ENCODE data around the gene ASGR2.
"Not testable (repeated sequence)": the region's sequence is repeated elsewhere in the genome, so short reads cannot be mapped to it uniquely, and the experiment has no call there.

Gene ASGR2, protein sequence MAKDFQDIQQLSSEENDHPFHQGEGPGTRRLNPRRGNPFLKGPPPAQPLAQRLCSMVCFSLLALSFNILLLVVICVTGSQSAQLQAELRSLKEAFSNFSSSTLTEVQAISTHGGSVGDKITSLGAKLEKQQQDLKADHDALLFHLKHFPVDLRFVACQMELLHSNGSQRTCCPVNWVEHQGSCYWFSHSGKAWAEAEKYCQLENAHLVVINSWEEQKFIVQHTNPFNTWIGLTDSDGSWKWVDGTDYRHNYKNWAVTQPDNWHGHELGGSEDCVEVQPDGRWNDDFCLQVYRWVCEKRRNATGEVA

DNA sequence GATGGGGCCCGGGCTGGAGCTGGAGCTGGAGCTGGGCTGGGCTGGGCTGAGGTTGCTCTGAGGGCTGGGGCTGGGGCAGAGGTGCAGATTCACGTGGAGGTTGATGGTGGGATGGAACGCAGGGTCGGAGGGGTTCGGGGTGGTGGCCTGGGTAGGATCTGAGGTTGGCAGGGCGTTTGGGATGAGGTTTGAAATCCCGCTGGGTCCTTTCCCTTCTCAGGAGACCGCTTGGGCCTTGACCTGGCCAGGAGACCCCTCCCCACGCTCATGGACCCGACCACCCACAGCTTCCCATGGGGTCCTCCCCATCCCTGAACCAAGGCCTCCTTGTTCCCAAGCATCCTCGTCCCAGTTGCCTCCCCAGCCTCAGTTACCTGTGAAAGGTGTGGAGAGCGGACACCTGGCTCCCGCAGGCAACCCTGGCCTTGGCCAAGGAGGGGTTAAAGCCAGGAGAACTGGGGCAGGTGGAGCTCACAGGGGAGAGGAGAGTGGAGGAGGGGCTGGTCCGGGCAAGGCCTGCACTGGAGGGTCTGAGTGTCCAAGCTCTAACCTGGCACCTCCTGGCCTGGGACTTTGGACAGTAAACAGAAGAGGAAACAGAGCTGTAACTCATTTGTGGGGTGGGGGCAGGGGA lies at the start of gene ASGR2:
Gene ASGR2 (minus strand): TSS at position 582 of the 634 bp plus-strand sequence. CDS start 582 bp downstream, outside the sequence.
- DNase-seq, result no peak

DNA sequence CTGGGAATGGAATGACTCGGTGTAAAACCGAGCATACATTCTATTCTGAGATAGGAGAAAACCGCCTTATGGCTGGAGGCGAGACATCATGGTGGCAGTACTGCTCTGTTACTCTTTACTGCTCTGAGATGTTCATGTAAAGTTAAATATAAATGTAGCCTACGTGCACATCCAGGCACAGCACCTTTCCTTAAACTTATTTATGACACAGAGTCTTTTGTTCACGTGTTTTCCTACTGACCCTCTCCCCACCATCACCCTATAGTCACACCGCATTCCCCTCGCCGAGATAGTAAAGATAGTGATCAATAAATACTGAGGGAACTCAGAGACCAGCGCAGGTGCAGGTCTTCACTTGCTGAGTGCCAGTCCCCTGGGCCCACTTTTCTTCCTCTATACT lies 44.9 kb upstream of the ASGR2 start:
- not testable (repeated sequence) for DNase-seq

DNA sequence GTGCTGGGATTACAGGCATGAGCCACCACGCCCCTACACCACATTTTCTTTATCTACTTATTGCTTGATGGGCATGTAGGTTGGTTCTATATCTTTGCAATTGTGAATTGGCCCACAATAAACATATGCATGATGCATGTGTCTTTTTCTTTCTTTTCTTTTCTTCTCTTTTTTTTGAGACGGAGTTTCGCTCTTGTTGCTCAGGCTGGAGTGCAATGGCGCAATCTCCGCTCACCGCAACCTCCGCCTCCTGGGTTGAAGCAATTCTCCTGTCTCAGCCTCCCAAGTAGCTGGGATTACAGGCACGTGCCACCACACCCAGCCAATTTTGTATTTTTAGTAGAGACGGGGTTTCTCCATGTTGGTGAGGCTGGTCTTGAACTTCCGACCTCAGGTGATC lies 43.8 kb upstream of the ASGR2 start:
- DNase-seq, result peak; percentile 87

DNA sequence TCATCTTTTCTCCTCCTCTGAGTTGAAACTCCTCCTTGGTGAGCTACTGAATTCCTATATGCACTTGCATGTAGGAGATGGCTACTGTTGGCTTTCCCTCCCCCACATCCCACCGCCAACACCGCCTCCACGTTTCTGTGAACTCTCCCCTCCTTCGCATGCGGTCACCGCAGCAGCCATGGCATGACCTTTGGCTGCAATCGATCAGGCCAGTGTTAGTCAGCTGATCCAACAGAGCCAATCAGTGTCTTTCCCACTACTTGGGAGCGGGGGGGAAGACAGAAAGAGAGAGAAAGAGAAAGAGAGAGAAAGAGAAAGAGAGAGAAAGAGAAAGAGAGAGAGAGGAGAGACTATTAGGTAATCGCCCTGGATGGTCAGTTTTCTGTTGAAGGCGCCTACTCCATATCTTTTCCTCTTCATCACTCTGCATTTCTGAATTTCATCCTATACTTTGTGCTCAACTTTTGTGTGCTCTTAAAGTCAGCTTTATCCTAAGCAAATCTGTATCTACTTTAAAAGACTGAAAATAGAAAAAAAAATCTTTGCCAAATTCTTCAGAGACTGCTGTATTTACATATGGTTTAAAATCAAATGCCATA lies 41.8 kb upstream of the ASGR2 start:
- DNase-seq, result peak; percentile 26

DNA sequence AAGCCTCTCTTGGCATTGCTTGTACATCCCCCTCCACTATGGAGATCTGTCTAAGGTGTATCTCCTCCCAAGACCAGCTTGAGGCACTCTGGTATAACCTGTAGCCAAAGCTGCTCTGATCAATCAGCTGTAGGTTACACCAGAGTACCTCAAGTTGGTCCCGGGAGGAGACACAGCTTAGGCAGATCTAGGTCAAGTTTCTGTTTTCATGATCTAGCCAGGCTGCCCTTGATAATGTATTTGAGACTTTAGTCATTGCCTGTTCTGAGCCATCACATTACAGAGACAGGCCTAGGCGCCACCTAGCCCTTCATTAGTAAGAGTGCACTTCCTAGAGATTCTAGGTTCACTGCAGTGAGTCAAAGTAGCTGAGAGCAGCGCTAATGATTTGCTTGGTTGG lies 33.1 kb upstream of the ASGR2 start:
- DNase-seq, result no peak

DNA sequence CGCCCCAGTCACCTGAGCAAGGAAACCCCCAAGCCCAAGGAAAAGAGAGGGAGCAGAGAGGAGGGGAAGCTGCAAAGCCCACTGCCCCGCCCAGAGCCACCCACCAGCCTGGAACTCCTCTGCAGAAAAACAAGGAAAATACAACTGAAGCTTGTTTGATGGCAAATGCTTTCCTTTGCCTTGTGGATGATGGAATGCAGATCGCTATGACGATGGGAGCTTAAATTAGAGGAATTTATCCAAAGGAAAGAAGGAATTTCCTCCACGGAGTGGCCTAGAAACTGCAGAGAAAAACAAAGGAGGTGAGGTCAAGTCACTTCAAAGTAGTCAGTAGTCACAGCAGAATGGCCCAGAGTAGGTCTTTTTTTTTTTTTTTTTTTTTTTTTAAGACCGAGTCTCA lies 31.5 kb upstream of the ASGR2 start:
- no peak for DNase-seq

DNA sequence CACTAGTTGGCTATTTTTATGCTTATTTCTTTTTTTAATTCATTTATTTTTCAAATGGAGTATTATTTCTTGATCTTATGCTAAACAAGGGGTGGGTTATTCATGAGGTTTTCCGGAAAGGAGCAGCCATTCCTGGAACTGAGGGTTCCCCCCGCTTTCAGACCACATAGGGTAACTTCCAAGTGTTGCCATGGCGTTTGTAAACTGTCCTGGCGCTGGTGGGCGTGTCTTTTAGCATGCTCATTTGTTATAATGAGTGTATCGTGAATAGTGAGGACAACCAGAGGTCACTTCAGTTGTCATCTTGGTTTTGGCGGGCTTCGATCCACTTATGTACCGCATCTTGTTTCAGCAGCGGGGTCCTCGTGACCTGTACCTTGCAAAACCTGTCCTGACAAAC lies 29.6 kb upstream of the ASGR2 start:
- peak; percentile 21 for DNase-seq

DNA sequence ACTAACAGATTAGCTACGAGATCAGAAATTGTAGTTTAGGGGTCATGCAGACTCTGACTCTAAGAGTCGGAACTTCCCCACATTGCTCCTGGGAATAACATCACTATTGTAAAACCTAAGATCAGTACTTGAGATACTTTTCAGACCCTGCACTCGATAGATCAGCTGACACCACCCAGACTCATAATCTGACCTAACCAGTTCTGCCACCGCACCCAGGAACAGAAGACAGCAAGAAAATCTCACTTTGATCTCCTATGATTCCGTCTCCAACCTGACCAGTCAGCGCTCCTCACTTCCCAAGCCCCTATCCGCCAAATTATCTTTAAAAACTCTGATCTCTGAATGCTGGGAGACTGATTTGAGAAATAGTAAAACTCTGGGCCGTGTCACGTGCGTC lies 27.2 kb upstream of the ASGR2 start:
- no peak for DNase-seq

DNA sequence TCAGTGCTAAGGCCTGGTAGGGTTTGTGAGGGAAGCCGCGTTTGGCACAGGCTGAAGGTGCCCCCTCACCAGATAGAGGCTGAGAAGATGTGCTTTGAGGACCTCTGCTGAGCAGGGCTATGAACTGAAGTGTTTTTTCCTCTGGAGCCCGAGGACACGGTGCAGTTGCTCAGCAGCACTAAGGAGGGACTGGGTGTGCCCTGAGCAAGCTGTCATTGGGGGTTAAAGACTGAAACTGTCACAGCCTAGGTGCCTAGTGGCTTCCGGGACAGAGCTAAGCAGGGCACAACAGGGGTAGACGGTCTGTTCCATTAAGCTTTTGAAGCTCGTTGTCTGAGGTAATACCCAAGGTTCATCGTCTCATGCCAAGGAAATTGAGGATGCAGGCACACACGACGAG lies 24.8 kb upstream of the ASGR2 start:
- DNase-seq, result no peak

DNA sequence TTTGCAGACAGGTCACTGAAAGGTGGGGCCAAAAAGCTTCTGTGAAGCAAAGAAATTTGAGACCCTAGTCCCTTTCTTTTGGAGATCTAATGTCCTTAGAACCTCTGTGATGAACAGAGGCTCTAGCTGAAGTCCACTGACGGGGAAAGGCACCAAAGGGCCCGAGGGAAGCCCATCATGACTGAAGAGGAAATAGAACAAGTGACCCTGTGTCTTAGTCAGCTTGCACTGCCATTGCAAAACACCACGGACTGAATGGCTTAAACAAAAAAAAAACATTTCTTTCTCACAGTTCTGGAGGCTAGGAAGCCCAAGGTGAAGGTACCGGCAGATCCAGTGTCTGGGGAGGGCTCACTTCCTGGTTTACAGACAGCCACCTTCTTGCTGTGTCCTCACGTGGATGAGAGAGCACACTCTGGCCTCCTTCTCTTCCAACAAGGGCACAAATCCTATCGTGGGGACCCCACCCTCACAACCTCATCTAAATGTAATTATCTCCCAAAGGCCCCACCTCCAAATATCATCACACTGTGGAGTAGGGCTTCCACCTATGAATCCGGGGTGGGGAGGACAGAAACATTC lies 24.3 kb upstream of the ASGR2 start:
- DNase-seq, result peak; percentile 56

DNA sequence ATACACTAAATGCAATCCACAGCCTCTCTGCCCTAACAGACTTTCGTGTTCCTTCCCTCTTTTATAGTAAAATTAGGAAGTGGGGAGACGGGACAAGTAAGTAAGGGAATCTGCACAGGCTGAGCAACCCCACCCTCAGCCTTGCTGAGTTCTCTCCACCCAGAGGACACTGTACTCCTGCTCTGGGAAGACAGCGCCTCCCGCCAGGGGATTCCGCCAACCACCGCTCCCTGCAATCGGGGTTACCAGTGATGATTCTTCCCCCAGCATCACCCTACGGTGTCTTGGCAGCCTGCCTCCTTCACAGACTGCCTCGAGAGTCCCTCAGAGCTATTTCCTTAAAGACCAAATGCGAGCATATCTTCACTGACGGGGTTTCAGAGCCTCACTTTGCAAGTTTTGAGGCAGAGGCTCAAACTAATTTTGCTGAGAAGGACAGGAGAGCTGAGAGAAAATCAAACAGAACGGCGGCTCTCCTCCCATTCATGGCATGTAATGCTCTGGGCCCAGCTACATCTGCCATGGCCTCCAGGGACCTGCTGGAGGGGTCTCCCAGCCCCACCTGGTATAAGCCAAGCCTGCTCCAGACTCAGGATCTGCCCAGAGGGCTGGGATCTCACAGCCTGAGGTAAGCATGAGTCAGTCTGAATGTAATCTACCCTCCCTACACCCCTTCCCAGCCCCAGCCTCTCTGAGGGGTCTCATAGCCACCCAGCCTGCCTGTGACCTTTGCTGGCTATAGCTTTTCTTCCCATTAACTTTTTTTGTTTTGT lies 22.7 kb upstream of the ASGR2 start:
- peak; percentile 46 for DNase-seq

DNA sequence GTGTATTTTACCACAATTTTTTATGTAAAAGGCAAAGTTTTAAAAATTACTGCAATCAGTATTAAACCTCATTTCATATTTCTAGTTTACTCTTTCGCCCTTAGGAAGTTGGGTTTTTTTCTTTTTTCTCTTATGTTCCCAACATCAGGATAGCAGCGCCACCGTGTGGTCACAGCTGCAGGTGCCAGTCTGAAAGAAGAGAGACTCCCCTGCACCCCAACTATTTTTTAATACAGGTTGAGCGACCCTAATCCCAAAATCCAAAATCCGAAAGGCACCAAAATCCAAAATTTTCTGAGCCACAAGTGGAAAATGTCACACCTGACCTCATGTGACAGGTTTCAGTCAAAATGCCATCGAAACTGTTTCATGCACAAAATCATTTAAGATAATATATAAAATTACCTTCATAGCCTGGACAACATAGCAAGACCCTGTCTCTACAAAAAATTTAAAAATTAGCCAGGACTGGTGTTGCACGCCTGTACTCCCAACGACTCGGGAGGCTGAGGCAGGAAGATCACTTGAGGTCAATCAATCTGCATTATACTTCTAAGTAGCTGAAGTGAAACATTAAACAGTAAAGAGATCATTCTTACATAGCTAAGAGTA lies 21.8 kb upstream of the ASGR2 start:
- peak; percentile 80 for DNase-seq

DNA sequence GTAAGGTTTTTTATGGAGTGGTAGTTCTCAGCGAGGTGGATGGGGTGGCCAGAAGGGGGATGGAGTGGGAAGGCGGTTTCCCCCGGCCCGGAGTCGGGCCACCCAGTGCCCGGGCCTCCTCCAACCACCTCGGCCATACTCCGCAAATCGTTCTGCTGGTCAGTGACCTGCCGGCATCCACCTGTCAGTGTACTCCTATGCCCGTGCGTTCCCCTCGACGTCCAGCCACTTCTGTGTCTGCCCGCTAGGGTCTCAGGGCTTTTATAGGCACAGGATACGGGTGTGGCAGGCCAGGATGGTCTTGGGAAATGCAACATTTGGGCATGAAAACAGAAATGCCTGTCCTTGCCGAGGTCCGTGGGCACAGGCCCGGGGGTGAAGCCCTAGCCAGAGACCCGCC lies 19.3 kb upstream of the ASGR2 start:
- no peak for DNase-seq

DNA sequence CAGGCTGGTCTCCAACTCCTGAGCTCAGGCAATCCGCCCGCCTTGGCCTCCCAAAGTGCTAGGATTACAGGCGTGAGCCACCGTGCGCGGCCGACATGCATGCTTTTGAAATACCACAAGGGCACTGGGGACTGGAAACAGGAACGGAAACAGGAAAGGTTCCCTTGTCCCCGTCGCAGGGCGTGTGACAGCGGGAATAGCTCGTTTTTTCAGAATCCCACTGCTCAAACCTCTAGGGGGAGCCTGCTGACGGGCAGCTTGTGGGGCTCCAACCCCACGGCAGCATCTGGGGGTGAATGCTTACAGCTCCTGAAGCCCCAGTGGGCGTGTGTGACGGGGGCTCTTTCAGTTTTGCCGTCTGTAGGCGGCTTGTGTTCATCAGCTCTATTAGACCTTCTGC lies 18.8 kb upstream of the ASGR2 start:
- DNase-seq, result peak; percentile 95

DNA sequence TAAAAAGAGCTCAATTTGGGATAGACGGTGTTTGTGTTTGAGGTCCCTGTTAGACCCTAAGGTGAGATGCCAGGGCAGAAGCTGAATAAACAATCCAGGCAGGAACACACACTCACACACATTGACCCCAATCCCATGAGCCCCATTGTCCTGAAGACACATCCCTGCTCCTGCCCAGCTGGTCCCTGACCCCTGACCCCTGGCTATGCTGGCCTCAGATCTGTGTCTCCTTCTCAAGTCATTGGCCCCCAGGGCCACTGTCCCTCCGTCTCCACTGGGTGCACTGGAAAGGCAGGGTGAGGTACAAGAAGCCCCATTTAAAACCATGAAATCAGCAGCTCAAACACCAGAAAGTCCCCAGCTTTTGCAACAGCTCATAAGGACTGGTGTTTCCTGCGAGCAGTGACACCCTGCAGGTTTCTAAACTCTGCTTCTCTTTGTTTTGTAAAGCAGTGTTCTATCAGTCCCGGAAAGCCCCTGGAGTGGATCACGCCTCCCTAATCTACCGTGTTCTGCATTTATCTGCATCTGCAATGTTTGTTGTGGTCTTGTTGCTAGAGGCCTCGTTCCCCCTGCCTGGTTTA lies 18.0 kb upstream of the ASGR2 start:
- DNase-seq, result peak; percentile 54

DNA sequence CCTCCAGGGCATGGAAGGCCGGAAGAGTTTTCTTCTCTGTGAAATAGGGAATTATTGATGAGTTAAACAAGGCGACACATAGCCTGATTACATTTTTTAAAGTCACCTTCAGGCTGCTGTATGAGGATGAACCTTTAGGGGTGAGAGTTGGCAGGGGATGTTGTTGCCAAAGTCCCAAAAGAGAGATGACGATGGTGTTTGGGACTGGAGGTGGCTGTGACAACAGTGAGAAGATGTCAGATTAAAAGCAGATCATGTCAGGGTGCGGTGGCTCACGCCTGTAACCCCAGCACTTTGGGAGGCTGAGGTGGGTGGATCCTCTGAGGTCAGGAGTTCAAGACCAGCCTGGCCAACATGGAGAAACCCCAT lies 16.8 kb upstream of the ASGR2 start:
- DNase-seq, result no peak

DNA sequence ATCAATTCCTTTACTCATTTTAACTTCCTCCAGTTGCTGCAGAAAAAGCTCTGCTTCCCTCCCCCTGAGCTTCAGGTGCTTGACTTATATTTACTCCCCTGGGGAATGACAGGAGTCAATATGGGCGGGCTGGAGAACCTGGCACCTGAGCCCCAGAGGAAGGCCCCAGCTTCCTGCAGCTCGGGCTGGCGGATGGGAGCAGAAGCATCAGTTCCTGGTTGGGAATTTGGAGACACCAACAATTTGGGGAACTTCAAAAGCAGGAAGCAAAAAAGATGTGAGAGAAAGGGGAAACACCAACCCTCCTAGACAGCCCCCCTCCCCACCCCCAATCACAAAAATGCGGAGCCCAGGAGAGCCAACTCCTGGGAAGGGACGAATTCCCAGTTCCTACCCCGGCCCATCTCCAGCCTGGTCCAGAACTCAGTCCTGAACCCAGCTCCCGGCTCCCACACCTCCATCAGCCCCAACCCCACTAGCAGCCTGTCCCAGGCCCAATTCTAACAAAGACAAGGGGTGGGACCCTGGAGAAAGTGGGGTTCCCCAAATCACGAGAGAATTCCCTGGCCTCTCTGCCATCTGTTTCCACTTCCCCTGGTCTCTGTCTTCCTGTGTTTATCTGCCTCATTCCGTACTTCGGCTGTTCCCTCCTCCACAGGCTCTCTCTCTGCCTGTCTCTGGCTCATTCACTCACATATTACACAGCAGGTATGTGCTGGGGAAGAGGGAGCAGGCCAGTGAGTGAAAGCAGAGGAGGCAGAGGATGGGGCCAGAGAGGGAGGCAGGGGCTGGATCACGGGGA lies 16.2 kb upstream of the ASGR2 start:
- peak; percentile 40 for DNase-seq

DNA sequence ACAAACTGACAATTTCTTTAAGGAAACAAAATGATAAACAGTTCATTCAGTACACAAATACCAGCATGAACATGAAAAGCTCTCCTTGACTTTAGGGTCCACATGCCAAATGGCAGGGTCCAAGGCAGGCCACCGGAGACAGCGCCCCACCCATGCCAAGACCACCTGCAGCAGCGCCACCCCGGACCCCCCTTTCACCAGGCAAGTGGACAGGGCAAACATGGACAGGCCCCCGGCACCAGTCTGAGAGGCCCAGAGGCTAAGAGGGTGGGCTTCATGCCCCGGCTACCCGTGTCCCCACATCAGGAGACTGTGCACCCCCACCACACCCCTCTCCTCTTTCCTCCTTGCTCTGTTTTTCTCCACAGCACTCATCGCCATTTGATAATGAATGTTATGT lies 14.7 kb upstream of the ASGR2 start:
- no peak for DNase-seq

DNA sequence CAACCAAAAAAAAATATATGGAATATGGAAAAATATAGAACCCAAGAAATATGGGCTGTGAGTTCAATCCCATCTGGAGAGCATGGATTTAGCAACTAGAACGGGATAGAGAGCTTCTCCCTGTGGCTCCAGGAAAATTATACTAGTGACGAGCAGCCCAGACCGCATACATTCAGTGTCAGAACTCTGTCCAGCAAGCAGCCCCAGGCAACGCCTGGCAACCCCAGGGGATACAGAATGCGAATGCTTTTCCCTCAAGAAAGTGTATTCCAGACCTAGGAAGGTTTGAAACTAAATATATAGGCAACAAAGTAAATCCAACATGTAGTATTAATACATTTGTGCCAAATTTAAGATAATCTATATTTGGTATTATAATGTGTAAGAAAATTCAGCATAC lies 13.5 kb upstream of the ASGR2 start:
- DNase-seq, result no peak

DNA sequence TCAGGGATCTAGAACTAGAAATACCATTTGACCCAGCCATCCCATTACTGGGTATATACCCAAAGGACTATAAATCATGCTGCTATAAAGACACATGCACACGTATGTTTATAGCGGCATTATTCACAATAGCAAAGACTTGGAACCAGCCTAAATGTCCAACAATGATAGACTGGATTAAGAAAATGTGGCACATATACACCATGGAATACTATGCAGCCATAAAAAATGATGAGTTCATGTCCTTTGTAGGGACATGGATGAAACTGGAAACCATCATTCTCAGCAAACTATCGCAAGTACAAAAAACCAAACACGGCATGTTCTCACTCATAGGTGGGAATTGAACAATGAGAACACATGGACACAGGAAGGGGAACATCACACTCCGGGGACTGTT lies 12.9 kb upstream of the ASGR2 start:
- DNase-seq, result not testable (repeated sequence)

DNA sequence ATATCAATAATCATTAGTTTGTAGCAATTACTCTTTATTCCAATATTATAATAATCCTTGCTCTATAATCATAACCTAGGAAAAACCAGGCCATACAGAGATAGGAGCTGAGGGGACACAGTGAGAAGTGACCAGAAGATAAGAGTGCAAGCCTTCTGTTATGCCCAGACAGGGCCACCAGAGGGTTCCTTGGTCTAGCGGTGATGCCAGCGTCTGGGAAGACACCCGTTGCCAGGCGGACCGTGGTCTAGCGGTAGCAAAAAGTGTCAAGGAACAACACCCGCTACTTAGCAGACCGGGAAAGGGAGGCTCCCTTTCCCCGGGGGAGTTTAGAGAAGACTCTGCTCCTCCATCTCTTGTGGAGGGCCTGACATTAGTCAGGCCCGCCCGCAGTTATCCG lies 11.8 kb upstream of the ASGR2 start:
- DNase-seq, result not testable (repeated sequence)

DNA sequence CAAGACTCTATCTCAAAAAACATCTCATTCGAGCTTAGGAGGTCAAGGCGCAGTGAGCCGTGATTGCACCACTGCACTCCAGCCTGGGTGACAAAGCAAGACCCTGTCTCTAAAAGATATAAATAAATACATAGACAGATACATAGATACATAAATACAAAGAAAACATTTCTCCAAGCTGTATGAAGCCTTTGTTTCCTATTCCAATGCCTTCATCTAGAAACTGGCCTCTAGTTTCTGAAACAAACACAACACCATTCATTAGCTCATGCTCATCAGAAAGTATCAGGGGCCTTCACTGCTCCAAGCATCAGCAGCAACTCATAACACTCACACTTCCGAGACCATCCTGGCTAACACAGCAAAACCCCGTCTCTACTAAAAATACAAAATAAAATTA lies 10.3 kb upstream of the ASGR2 start:
- no peak for DNase-seq

All from MV-4-11 (cell line).